GM12864 (cell line): ENCODE data around the gene SYT7.

Experiments
- DNase-seq: peaks from one replicate; pipeline ENCODE4 v3.0.0-alpha.2; 2011; ENCODE audit warnings: low read depth
- H3K4me3 ChIP-seq: 2 replicates; pipeline ENCODE4 v1.5.1; 2011; ENCODE audit warnings: mild to moderate bottlenecking, low read depth, low read length, control low read depth
- CTCF ChIP-seq: IDR thresholded peaks from 2 replicates; pipeline ENCODE4 v1.5.1; 2011; ENCODE audit warnings: low read depth, mild to moderate bottlenecking, moderate library complexity, low read length, control low read depth, inconsistent platforms; ENCODE audit errors: missing control alignments

The SYT7 gene

GRCh38 chr11:61626580-61627380 is 45.9 kb upstream of the SYT7 start:
- no peak for DNase-seq
- no peak overlapping the region for H3K4me3 ChIP-seq
- no peak for TF ChIP-seq CTCF

DNA sequence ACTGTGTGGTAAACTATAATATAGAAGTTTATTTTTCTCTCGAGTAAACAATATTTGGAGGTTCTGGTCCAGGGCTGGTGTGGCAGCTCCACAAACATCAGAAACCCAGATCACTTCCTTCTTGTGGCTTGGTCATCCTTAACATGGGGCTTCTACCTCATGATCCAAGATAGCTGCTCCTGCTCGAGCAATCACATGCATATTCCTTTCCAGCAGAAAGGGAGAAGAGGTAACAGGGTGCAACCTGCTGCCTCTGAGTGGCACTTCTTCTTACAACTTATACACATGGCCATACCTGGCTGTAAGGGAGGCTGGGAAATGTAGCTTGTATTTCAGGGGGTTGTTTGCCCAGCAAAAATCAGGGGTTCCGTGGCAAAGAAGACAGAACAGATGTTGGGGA is 44.6 kb upstream of the SYT7 start:
- TF ChIP-seq CTCF: no peak
- DNase-seq: no peak
- H3K4me3 ChIP-seq: no peak overlapping the region

GRCh38 chr11:61621917-61622585 is 41.2 kb upstream of the SYT7 start:
- H3K4me3 ChIP-seq: no peak overlapping the region
- DNase-seq: no peak
- TF ChIP-seq CTCF: no peak

GRCh38 chr11:61619471-61620226 is 38.8 kb upstream of the SYT7 start:
- H3K4me3 ChIP-seq: no peak overlapping the region
- DNase-seq: no peak
- no peak for TF ChIP-seq CTCF

DNA sequence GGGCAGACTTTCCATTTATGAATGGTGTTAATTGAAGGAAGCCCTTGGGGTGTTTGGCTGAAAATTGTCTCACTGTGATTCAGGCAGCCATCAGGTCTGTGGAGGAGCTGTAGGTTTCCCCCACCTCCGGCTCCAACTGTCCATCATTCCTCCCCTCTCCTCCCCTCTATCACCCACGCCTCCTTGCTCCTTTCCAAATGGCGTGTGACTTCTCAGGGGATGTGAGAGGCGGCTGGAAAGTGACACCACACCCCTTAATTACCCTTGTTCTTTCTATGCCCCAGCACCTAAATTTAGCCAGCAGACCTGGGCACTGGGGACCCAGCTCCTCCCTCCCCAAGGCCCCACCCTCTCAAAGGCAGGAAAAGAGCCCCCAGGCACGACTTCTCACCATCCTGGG is 38.1 kb upstream of the SYT7 start:
- H3K4me3 ChIP-seq: no peak overlapping the region
- TF ChIP-seq CTCF: no peak

GRCh38 chr11:61617515-61617914 is 36.6 kb upstream of the SYT7 start:
- no peak for DNase-seq
- no peak for TF ChIP-seq CTCF
- no peak overlapping the region for H3K4me3 ChIP-seq

More for the DNA sequence above, 38.1 kb upstream of the SYT7 start:
- DNase-seq: no peak
